ENCODE data around the gene RPN2.

- TF ChIP-seq CTCF (IDR thresholded peaks at IDR 0.05) (no peak), POLR2A (IDR thresholded peaks at IDR 0.05) (no peak)
These were observed 80.7 kb downstream of the RPN2 start for GRCh38 chr20:37259865-37260264.

Measured in heart left ventricle (tissue), 13 donors.